Esophagus muscularis mucosa (tissue), 4 donors: ENCODE data around the gene LTBP2.

Experiments
- EP300 ChIP-seq: sonication (generic); formaldehyde crosslinking; IDR thresholded peaks from one replicate; pipeline ENCODE4 v1.6.1; 2017; ENCODE audit warnings: antibody characterized with exemption
- POLR2A ChIP-seq: fragments of 450-650 bp; IDR thresholded peaks from one replicate; pipeline ENCODE4 v1.6.1; 2017; ENCODE audit warnings: antibody characterized with exemption, moderate library complexity, mild to moderate bottlenecking, low read depth
- POLR2AphosphoS5 ChIP-seq, 2 donors: sonication (generic); formaldehyde crosslinking; IDR thresholded peaks; one replicate each; pipeline ENCODE4 v1.6.1; 2017; ENCODE audit warnings: antibody characterized with exemption in 2 of 2
- TF ChIP-seq, protein P1 (sequence below), 3 experiments: fragments of 200-600 bp in 2 of 3; fragments of 450-650 bp in 1 of 3; sonication (generic) in 2 of 3; IDR thresholded peaks; one replicate each; pipeline ENCODE4 v1.5.1; 2017 to 2019; ENCODE audit warnings: antibody characterized with exemption in 3 of 3, mild to moderate bottlenecking in 2 of 3, moderate library complexity in 1 of 3

DNA sequence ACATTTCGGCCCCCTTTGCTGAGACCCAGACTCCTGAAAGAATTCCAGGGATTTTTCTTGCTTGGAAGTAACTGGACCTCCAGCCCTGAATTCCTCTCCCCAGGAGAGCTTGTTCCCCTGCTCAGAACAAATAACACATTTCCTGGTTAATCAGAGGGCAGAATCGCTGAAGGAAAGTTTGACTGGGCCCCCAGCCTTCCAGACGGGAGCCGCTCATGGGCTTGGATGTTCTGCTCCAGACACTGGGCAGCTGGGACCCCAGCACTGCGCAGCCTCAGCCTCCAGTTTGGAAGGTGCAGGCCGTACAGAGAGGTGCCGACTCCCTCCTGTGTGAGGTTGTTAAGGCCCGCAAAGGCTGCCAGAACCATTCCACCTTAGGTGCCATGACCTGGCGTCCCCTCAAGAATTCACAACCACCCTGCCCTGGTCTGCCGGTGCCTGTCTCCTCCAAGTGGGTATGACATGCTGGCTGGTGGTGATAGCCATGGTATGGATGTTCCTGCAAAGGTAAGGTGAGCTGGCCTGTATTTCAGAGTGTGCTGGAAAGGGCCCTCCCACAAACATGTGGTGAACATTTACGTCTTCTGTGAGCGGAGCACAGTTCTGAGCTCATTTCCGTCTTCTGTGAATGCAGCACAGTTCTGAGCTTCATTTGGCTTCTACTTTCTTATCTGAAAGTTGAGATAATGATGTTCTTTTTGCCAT is 5.1 kb upstream of the LTBP2 start:
- TF ChIP-seq, protein P1, sequence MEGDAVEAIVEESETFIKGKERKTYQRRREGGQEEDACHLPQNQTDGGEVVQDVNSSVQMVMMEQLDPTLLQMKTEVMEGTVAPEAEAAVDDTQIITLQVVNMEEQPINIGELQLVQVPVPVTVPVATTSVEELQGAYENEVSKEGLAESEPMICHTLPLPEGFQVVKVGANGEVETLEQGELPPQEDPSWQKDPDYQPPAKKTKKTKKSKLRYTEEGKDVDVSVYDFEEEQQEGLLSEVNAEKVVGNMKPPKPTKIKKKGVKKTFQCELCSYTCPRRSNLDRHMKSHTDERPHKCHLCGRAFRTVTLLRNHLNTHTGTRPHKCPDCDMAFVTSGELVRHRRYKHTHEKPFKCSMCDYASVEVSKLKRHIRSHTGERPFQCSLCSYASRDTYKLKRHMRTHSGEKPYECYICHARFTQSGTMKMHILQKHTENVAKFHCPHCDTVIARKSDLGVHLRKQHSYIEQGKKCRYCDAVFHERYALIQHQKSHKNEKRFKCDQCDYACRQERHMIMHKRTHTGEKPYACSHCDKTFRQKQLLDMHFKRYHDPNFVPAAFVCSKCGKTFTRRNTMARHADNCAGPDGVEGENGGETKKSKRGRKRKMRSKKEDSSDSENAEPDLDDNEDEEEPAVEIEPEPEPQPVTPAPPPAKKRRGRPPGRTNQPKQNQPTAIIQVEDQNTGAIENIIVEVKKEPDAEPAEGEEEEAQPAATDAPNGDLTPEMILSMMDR (IDR thresholded peaks at IDR 0.05): no peak
- TF ChIP-seq POLR2A: no peak
- no peak for TF ChIP-seq POLR2AphosphoS5 (IDR thresholded peaks at IDR 0.05)
- no peak for TF ChIP-seq EP300
